ENCODE measurements around the gene SYT9.

Gene SYT9

GRCh38 chr11:7435176-7435575 is 183.5 kb downstream of the SYT9 start:
- no peak for DNase-seq

- DNase-seq, result no peak
These were observed 184.4 kb downstream of the SYT9 start for GRCh38 chr11:7436146-7436545.

- DNase-seq, result no peak
These were observed 185.0 kb downstream of the SYT9 start for GRCh38 chr11:7436657-7437056.

- no peak for DNase-seq
These were observed 186.0 kb downstream of the SYT9 start for GRCh38 chr11:7437696-7438095.

GRCh38 chr11:7439746-7440320 is 188.1 kb downstream of the SYT9 start:
- no peak for DNase-seq

GRCh38 chr11:7442588-7443215 is 191.0 kb downstream of the SYT9 start:
- no peak for DNase-seq

GRCh38 chr11:7444091-7444981 is 192.6 kb downstream of the SYT9 start:
- no peak for DNase-seq

GRCh38 chr11:7445564-7445963 is 193.9 kb downstream of the SYT9 start:
- DNase-seq, result no peak

- DNase-seq, result no peak
These were observed 196.5 kb downstream of the SYT9 start for GRCh38 chr11:7448201-7448600.

- DNase-seq, result no peak
These were observed 197.6 kb downstream of the SYT9 start for GRCh38 chr11:7449211-7449840.

GRCh38 chr11:7449841-7450214 is 198.1 kb downstream of the SYT9 start:
- DNase-seq, result no peak

- no peak for DNase-seq
These were observed 199.1 kb downstream of the SYT9 start for GRCh38 chr11:7450836-7451235.

GRCh38 chr11:7451520-7451919 is 199.8 kb downstream of the SYT9 start:
- no peak for DNase-seq

GRCh38 chr11:7451952-7452494 is 200.3 kb downstream of the SYT9 start:
- no peak for DNase-seq

- no peak for DNase-seq
These were observed 203.2 kb downstream of the SYT9 start for GRCh38 chr11:7454854-7455253.

GRCh38 chr11:7457211-7457610 is 205.5 kb downstream of the SYT9 start:
- DNase-seq, result no peak

- DNase-seq, result no peak
These were observed 211.0 kb downstream of the SYT9 start for GRCh38 chr11:7462706-7463105.

GRCh38 chr11:7467652-7468051 is 215.9 kb downstream of the SYT9 start:
- DNase-seq, result no peak

GRCh38 chr11:7469351-7469865 is 217.7 kb downstream of the SYT9 start:
- DNase-seq, result no peak

- DNase-seq, result no peak
These were observed 219.4 kb downstream of the SYT9 start for GRCh38 chr11:7471071-7471470.

GRCh38 chr11:7473717-7474116 is 222.0 kb downstream of the SYT9 start:
- no peak for DNase-seq

- no peak for DNase-seq
These were observed 228.4 kb downstream of the SYT9 start for GRCh38 chr11:7480113-7480512.

- DNase-seq, result no peak
These were observed 232.4 kb downstream of the SYT9 start for GRCh38 chr11:7484131-7484530.

Measured in DMS79 (cell line).